C4-2B (cell line): ENCODE data around the gene PLK2.

ENCODE experiments used
- CTCF ChIP-seq: fragments of 450-650 bp; conservative IDR thresholded peaks from 2 replicates; pipeline ENCODE4 v1.5.1; 2017; ENCODE audit warnings: mild to moderate bottlenecking
- ZFX ChIP-seq: fragments of 450-650 bp; IDR thresholded peaks from 2 replicates; pipeline ENCODE4 v1.6.1; 2017

- no peak for TF ChIP-seq CTCF
- no peak for TF ChIP-seq ZFX
Observed at GRCh38 chr5:58493141-58493540, 33.3 kb upstream of the PLK2 start.
